NCI-H1417 treated with DMSO at 0.1 percent for 48 hours (cell line): ENCODE measurements around the gene LBHD2.

Experiments used
- DNase-seq: peaks from one replicate; lab custom pipeline; 2025; lab: John Stamatoyannopoulos, UW

LBHD2 gene

DNA sequence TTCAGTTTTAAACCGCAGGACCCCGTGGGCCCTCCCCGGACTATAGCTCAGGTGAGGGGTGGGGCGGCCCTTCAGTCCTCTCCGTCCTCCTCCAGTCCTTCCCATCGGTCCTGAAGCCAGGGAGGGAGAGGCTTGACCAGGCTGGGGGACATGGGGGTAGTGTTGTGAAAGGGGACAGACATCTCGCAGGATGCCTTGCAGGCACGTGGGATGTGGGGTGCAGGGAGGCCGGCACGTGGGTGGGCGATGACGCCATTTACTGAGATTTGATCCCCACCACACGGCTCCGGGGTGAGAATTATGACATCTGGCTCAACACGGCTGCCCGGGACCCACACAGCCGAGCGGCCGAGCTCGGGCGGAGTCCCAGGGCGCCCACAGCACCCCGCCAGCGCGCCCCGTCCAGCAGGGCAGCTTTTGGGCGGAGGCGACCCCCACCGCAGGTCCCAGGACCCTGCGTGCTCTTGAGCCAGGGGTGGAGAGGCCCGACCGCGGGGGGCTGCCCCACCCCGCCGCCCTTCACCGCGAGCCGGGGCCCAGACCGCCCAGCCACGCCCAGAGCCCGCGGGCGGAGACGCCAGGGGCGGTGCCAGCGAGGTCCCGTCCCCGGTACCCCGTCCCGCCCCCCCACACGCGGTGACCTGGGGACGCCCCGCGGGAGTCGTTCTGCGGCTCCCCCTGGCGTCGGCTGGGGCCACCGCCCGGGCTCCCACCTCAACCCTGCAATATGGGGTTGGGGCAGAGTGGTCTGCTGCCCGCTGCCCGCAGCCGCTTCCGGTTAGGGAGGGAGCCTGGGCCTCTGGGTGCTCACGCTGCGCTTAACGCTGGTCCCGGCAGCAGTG, 7.3 kb downstream of the LBHD2 start:
- no peak for DNase-seq

DNA sequence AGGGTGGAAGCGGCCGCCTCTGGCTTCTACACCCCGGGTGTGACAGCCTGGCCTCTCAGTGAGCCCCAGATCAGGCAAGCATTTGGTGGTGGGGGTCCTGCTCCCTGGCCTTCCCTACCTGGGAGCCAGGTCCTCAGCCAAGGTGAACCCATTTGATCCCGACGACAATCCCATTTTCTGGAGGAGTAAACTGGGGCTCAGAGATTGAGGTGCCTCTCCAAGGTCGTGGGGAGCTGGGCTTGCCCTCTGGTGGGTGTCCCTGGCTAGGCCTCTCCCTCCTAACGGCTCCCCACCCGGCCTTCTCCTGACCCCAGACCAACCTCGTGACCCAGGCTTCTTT, 7.8 kb downstream of the LBHD2 start:
- no peak for DNase-seq

DNA sequence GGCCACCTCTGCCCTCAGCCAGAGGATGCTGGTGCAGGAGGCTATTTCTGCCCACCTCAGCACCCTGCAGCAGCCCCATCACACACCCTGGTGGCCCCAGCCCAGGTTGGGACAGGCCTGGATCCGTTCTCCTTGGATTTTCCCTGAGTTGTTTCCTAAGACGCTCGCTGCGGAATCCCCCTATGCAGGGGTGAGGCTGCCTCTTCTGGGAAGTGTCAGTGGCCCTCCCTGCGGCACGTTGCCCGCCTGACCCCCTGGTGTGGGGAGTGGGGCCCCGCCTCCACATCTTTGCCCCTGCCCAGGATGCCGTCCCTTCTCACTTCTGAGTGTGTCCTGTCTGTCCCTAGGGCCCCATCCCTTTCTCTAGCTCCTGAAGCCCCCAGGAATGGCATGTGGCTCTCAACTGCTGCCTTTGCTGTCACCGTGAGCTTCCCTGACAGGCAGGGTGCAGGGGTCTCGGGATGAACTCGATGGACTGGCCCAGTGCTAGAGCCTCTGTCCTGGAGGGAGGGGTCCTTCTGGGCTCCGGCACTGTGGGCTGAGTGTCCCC, 9.9 kb downstream of the LBHD2 start:
- DNase-seq, result no peak

DNA sequence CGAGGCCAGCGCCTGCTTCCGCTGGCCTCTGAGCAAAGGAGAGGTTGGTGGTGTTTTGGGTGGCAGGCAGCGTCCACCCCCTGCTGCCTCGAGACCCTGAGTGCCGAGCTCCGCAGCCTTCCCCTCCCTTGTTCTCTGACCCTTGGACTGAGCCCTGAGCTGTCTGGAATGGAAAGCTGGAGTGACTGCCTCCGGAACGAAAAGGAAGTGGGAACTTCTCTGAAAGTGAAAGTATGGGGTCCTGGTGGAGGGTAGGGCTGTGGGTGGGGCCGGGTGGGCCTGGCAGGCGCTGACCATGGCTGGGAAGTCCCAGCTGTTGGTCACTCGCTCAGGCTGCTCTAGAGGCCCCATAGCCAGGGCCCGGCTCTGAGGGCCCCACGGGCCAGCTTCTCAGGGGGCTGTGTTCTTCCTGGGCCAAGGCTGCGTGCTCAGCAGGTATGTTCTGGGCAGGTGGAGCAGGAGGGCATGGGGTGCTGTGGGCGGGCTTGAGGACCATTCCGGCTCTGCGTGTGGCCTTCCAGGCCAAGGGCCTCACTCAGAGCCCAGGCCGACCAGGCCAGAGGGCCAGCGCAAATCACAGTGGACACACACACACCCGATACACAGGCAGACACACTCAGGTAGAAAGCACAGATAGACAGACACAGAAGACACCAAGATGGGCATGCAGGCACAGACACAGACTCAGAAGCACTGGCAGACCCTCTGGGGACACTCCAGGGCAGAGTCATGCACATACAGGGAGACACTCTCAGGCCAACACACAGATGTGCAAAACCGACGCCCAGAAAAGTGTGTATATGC, 10.6 kb downstream of the LBHD2 start, which contains the start of gene EXOC3L4:
Gene EXOC3L4, plus strand, starts transcription at position 320 of the 804 bp plus-strand sequence. CDS start 5,495 bp downstream, outside the sequence.
- DNase-seq, result no peak

DNA sequence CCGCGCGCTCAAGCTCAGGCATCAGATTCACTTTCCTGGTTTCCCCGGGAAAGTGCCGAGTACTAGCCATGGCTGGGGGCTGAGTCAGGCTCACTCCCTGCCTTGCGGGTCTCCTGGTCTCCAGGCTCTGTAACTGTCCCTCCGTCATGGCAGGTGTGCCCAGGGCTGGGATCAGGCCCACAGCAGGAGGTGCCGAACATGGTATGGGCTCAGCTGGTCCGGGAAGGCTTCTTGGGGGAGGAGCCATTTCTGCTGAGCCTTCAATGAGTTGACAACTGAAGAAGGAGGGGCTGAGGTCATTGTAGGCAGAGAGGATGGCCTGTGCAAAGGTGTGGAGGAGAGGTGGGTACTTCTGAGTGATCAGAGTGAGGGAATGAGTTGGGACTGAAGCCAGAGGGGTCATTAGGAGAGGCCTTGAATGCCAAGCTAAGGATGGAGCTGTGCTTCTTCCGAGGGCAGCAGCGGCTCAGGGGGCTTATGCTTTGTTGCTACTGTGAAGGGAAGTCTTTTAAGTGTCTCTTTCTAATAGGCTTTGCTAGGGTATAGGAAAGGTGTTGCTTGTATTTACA, 11.3 kb downstream of the LBHD2 start:
- no peak for DNase-seq

DNA sequence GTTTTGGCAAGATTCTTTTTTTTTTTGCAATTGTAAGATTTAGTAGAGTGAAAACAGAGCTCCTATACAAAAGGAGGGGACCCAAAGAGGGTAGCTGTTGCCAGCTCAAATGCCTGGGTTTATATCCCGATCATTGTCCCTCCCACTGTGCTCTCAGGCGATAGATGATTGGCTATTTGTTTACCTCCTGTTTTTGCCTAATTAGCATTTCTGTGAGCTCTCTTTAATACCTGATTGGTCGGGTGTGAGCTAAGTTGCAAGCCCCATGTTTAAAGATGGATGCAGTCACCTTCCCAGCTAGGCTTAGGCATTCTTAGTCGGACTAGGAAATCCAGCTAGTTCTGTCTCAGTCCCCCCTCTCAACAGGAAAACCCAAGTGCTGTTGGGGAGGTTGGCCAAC, 12.4 kb downstream of the LBHD2 start:
- DNase-seq, result no peak

DNA sequence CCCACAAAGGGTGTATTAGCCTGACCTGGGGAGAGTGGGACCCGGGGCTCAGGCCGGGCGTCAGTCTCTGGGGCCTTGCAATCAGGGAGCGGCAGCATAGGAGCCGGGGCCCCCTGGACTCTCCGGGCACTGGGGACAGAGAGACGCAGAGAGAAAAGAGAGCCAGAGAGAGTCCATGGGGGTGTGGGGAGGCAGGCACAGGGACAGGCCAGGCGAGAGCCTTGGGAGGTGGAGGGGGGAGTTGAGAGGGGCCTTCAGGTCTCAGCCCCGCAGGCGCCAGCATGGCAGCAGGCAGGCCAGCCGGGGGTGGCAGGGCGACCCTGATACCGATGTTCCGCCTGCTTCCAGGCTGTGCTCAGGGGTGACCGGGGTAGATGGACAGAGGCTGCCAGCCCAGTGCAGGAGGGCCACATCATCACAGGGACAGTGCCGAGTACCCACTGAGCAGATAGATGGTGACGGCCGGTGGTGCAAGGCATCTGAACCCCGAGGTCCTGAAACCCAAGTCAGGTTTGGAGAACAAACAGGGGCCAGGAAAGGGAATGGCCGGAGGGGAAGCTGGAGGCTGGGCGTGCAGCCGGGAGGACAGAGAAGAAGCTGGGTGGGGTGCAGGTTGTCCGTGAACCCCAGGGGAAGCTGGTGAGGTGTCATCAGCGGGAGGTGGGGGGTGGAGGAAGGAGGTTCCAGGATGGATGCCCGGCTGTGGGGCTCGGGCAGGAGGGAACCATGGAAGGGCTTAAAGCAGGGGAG, 13.4 kb downstream of the LBHD2 start:
- no peak for DNase-seq

DNA sequence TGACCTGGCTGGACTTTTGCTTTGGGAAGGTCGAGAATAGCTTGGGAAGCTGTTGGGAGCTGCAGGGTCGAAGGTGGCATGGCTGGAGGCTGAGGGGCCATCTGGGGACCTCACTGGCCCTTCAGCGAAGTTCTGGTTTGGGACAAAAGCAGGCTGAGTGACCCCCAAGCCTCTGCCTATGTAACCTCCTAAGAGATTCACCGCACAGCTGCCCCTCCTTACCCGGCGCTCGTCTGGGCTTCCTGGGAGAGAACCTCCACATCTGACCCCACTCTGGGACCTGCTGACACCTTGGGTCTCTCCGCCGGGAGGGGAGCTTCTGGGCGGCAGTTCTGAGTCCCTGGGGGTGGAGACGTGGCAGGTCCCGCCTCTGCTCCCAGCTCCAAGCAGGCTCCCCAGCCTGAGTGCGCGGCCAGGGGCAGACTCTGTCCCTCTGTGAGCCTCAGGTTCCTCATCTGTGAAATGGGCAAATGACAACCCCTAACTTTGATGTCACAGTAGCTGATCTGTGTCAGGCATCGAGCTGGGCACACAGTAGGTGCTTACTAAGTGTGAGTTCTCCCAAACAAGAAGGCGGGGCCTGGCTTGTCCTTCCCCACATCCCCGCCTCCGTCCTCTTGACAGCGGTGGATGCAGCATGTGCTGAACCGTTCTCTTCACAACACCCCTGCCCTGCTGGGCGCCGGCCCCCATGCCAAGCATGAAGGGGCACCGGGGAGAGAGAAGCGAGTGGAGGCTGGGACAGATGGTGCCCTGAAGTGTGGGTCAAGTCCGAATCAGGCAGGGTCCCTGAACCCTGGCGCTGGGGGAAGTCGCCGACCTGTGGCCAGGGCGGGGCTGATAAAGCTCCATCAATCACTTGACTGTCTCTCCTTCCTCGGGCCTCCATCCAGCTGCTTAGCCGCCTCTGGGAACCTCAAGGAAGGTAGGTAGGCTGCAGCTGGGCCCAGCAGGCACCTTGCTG, 14.3 kb downstream of the LBHD2 start:
- DNase-seq, result no peak

DNA sequence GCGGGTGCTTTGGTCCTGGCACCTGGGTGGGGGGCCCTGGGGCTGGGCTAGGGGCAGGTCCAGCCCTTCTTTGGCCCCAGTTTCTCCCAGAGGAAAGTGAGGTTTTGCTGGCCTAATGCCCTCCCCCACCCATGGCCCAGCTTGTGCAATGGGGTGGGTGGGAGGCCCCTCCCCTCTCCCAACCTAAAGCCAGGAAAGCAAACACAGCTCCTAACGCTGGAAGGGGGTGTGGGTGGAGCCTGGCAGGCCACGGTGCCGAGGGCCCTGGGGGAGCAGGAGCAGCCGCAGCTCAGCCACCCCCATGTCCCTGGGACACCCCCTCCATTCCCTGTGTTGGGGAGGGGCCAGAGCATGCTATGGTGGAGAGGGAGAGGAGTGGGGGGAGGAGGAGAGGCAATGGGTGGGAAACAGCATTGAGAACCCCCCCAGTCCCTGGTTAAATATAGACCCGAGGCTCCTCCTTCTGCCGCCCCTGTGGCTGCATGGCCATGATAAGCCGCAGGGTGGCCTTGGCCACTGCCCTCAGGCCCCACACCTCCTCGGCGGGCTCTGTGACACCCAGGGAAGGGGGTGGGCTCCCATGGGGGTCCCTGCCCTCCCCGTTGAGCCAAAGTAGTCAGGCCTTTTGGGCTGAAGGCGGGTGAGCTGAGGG, 15.2 kb downstream of the LBHD2 start:
- DNase-seq, result no peak

DNA sequence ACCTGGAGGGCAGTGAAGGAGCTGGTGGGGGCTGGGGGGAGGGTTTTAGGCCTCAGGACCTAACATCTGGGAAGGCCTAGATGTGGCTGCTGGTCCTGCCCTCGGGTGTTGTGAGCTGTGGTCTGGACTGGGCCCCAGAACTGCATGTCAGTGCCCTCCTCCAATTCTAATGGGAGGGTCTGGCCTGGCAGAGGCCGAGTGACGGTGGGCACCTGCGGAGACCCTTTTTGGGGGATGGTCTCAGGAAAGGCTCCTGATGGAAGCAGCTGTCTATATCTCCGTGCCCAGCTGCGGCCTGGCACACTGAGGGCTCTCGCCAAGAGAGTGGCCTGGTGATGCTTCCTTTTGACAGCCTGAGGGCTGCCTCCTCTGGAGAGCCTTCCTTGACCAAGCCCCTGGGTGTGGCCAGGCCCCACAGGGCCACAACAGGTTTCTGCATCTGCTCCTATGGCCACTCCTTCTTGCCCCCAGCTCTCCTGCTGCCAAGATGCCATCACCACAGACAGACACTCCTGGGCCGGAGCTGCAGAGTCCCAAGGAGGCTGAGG, 15.8 kb downstream of the LBHD2 start:
- DNase-seq, result no peak

DNA sequence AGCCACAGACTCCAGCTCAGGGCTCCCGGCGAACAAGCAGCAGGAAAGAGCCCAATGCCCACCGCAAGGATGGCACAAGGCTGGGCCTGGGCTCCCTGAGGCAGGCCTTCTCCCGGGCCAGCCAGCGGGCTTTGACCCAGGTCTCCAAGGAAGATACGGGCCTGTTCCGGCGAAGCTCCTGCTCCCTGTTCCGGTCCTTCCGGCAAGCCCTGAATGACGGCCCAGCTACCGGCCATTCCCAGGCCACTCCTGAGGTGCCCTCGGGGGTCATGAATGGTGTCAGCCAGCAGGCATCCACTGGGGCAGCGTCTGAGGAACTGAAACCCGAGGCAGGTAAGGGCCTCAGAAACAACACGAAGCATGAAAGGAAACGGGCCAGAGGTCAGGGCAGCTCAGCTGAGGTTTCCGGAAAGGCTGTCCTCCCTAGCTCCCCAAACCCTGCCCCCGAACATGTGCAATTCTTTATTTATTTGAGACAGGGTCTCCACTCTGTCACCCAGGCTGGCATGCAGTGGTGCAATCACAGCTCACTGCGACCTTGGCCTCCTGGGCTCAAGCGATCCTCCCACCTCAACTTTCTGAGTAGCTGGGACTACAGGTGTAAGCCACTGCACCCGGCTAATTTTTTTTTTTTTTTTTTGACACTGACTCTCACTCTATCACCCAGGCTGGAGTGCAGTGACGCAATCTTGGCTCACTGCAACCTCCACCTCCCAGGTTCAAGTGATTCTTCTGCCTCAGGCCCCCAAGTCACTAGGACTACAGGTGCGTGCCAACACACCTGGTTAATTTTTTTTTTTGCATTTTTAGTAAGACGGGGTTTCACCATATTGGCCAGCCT, 16.5 kb downstream of the LBHD2 start:
- DNase-seq, result no peak

DNA sequence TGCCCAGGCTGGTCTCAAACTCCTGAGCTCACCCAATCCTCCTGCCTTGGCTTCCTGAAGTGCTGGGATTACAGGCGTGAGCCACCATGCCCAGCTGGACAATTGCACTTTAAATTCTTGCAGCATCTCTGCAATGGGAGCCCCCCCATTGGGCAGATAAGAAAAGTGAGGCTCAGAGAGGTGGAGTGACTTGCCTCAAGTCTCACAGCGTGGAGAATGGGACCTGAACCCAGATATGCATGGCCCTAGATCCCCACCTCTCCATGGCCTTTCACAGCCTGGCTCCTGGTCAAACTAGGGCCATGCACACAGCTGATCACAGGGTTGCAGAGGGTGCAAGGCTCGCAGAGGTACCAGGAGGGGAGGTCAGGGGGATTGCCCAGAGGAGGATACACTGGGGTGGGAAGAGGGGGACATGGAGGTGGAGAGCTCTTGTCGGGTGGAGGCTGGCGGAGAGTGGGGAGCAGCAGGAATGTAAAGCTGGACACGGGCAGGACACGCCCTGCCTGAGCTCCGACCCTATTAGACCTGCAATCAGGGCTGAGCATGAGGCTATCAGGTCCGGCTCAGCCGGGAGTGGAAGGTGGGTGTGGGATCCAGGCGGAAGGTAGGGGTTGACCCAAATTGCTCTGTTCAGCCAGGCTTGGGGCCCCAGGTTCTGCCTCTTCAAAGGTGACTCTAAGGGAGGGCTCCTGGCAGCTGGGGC, 17.4 kb downstream of the LBHD2 start:
- DNase-seq, result no peak

DNA sequence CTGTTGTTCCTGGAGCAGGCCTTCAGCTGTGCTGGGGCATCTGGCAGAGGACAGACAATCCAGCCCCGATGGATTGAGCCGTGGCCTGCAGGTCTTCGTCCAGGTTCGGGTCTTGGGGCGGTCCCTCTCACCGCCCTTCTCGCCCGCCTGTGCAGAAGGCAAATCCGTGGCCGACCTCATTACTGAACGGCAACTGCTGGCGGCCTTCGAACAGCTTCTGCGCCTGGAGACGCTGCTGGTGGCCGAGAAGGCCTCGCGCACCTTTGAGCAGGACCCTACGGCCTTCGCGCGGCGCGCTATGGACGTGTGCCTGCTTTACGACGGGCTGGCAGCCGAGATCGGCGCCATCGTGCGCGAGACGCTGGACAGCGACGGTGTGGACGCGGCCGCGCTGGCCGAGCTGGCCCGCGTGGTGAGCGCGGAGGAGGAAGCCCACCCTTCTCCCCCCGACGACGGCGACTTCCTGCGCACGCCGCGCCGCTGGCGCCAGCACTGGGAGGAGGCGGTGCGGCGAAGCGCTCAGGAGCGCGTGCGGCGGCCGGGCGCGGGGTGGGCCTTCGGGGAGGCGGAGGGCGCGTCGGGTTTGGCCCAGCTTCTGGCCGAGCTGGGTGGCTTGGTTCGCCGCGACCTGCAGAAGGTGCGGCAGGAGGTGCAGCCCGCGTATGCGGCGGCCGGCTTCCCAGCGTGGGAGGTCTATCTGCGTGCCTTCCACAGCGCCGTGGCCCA, 18.1 kb downstream of the LBHD2 start:
- DNase-seq, result no peak

DNA sequence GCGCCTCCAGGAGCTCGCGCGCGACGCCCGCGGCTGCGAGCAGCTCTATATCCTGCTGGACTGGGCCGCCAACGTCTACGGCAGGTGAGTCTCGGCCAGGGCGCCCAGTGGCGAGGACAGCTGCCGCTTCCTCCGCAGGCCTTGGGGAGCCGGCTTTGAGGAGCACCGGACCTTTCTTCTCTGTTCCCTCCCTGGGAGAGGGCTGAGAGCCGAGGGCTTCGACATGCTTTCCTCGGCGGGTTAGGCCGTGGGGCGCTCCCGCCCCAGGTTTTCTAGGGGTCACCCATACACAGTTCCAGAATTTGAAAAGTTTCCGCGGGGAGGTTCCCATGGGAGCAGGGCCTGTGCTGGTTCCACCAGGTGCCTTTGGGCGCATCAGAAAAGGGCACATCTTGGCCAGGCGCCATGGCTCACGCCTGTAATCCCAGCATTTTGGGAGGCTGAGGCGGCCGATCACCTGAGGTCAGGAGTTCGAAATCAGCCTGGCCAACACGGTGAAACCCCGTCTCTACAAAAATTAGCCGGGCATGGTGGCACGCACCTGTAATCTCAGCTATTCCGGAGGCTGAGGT, 18.8 kb downstream of the LBHD2 start:
- DNase-seq, result no peak

DNA sequence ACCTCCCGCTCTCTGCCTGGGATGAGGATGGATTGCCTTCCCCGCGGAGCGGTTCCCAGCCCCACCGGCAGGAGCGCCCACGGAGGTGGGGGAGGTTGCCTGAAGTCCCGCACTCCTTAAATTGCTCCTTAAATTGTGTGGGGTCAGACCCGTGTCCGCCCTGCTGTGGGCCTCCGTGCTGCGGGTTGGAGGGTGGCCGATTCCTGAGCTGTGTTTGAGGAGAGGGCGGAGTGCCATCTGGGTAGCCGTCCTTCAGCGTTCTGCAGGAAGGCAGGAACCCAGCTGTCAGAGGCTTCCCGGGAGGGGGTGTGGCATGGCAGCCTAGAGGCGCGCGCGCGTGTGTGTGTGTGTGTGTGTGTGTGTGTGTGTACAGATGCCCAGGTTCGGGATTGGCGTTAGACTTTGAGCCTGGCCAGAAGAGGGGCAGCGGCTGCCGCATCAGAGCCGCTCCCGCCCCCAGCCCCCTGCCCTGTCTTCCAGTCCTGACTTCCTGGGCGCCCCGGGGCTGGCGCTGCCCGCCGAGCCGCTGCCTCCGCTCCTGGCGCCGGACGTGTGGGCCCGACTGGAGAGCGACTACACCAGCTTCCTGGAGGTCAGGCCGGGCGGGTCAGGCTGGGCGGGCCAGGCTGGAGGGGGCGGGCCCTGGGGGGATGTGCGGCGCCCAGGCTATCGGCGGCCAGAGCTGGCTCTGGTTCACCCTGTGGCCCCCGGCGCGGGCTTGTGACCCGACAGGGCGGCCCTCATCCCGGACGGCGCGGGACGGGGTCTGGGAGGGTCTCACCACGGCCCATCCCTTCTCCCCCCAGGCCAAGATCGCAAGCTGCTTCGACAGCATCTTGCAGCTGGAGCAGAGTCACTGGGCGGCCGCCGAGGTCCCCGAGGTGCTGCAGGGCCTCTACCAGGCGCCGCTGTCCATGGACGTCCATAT, 19.7 kb downstream of the LBHD2 start:
- no peak for DNase-seq

DNA sequence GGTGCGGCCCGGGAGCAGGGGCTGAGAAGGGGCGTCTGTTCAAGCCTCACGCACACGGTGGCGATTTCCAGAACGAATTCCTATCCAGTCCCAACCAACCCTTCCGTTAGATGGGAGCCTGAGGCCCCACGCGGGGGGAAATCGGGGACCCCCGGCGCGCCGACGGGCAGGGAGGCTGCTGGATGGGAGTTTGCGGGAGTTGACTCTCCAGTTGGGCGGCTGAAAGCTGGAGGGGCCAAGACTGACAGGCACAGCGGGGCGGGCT, 20.3 kb downstream of the LBHD2 start:
- DNase-seq, result no peak
